GM18868 (cell line): ENCODE measurements around the gene SLC17A9.
"Not testable (repeated sequence)": the region's sequence is repeated elsewhere in the genome, so short reads cannot be mapped to it uniquely, and the experiment has no call there.

Source experiments
- ATAC-seq: cut with Tn5 transposase; IDR thresholded peaks from one replicate; pipeline ENCODE4 v1.9.1; 2021; ENCODE audit warnings: mild to moderate bottlenecking, moderate library complexity; ENCODE audit not compliant: unreplicated experiment

Gene SLC17A9

GRCh38 chr20:62918831-62919230 lies 33.7 kb upstream of the SLC17A9 start:
- no peak for ATAC-seq

- ATAC-seq, result no peak
These were observed 32.4 kb upstream of the SLC17A9 start for GRCh38 chr20:62920039-62920645.

GRCh38 chr20:62921119-62921687 lies 31.3 kb upstream of the SLC17A9 start:
- no peak for ATAC-seq

GRCh38 chr20:62922451-62922921 lies 30.0 kb upstream of the SLC17A9 start:
- ATAC-seq, result no peak

GRCh38 chr20:62923059-62923668 lies 29.3 kb upstream of the SLC17A9 start:
- not testable (repeated sequence) for ATAC-seq

- no peak for ATAC-seq
These were observed 28.7 kb upstream of the SLC17A9 start for GRCh38 chr20:62923669-62924441.

- ATAC-seq, result no peak
These were observed 27.9 kb upstream of the SLC17A9 start for GRCh38 chr20:62924442-62925075.

- no peak for ATAC-seq
These were observed 27.5 kb upstream of the SLC17A9 start for GRCh38 chr20:62925076-62925419.

- peak; percentile 7 for ATAC-seq
These were observed 26.9 kb upstream of the SLC17A9 start for GRCh38 chr20:62925420-62926228.

GRCh38 chr20:62926229-62927127 lies 26.0 kb upstream of the SLC17A9 start, which contains the start of gene DIDO1:
DIDO1 (minus strand) TSS chr20:62926505.
- ATAC-seq, result peak; percentile 75

GRCh38 chr20:62927128-62927705 lies 25.3 kb upstream of the SLC17A9 start:
- no peak for ATAC-seq

- no peak for ATAC-seq
These were observed 24.1 kb upstream of the SLC17A9 start for GRCh38 chr20:62928246-62928939.

GRCh38 chr20:62929051-62929538 lies 23.4 kb upstream of the SLC17A9 start:
- no peak for ATAC-seq

GRCh38 chr20:62931464-62931863 lies 21.0 kb upstream of the SLC17A9 start:
- no peak for ATAC-seq

- no peak for ATAC-seq
These were observed 18.5 kb upstream of the SLC17A9 start for GRCh38 chr20:62933966-62934365.

- no peak for ATAC-seq
These were observed 17.1 kb upstream of the SLC17A9 start for GRCh38 chr20:62935204-62935967.

GRCh38 chr20:62935968-62936585 lies 16.4 kb upstream of the SLC17A9 start:
- no peak for ATAC-seq
